ENCODE data around the gene BPIFB3.

BPIFB3 gene

GRCh38 chr20:33015700-33016580, 37.8 kb upstream of the BPIFB3 start:
- DNase-seq (ENCODE audit: low read depth) = no peak

DNA sequence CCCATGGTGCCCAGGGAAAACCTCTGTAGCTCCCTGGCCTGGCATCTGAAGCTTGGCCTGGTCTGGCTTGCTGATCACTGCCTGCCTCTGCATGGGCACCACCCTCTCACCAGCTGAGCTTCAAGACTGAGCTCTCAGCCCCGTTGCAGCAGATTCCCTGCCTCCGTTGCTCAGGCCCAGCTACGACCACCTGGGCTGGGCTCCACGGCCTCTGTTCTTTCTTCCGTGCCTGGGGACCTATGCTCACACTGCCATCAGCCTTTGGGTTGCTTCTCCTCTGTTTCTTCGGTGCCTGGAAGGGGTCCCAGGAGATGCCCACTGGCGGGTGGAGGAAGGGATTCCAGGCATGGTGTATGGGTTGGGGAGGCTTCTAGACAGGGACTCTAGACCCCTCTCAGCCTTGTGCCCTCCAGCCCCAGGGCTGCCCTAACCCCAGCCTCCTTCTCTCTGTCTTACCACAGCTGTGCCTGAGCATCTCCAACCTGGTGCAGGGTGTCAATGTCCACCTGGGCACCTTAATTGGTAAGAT, 37.1 kb upstream of the BPIFB3 start:
- no peak for DNase-seq (ENCODE audit: low read depth)

GRCh38 chr20:33017542-33017941, 36.2 kb upstream of the BPIFB3 start:
- DNase-seq (ENCODE audit: low read depth) = no peak

GRCh38 chr20:33018169-33018931, 35.4 kb upstream of the BPIFB3 start:
- no peak for DNase-seq (ENCODE audit: low read depth)

DNA sequence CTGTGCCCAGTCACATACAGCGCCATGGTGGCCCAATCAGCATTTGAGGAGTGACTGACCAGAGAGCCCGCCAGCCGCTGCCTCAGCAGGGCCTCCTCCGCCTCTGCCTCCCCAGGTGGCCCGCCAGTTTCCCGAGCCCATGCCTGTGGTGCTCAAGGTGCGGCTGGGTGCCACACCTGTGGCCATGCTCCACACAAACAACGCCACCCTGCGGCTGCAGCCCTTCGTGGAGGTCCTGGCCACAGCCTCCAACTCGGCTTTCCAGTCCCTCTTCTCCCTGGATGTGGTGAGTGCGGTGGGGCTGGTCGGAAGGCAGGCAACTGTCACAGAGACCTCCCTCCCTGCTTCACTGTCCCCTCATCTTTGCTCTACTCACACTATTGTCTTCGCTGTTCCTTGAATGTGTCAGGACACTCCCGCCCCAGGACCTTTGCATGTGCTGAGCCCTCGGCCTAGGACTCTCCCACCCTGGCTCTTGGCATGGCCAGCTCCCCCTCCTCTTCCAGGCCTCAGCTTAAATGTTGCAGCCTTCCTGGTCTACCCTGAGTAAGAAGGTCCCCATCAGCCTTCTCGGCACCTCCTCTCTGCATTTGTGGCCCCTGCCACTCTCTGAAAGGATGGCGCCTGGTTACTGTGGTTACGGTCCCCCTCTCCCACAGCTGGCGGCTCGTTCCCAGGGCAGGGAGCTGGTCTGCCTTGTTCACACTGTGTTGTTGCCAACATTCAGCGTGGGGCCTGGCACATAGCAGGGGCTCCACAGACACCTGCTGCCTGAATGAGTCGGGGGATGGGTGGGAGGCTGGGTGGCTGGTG, 34.0 kb upstream of the BPIFB3 start:
- no peak for DNase-seq (ENCODE audit: low read depth)

GRCh38 chr20:33020278-33021161, 33.2 kb upstream of the BPIFB3 start:
- no peak for DNase-seq (ENCODE audit: low read depth)

- DNase-seq (ENCODE audit: low read depth) = no peak
These were observed 31.8 kb upstream of the BPIFB3 start for GRCh38 chr20:33021879-33022278.

- no peak for DNase-seq (ENCODE audit: low read depth)
These were observed 31.4 kb upstream of the BPIFB3 start for GRCh38 chr20:33022289-33022688.

GRCh38 chr20:33022694-33023438, 30.8 kb upstream of the BPIFB3 start:
- no peak for DNase-seq (ENCODE audit: low read depth)

DNA sequence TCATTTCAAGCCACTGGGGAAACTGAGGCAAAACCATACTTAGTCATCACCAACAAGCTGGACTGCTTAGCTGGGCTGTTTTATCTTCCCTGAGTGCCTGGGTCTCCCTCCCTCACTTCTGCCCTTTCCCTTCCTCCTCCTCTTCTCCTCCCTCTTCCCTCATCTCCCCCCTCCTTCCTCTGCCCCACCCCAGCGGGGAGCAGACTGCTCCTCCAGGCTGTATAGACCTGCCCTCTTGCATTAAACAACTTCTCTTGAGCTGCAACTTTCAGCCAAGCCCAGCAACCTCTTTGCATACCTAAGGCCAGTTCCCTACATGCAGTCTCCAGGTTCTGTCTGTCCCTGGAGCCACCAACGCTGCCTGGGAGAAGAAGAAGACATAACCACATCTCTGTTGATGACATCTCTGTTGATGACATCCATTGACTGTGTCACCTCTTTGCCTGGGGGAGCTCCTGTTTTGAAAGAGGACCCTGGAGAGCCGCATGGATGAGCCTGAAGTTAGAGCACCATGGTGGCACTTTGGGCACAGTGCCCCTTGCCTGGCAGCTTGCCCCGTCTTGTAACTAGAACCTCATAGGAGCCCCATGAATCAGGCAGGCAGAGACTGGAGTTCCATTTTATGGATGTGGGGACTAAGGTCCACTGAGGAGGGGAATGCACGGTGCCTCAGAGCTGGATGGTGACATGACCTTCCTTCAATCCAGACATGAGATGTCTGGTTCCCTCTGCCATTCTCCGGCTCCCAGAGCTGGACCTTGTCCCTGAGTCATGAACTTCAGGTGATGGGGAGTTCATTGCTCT, 30.1 kb upstream of the BPIFB3 start:
- no peak for DNase-seq (ENCODE audit: low read depth)

GRCh38 chr20:33024243-33024560, 29.5 kb upstream of the BPIFB3 start:
- no peak for DNase-seq (ENCODE audit: low read depth)

DNA sequence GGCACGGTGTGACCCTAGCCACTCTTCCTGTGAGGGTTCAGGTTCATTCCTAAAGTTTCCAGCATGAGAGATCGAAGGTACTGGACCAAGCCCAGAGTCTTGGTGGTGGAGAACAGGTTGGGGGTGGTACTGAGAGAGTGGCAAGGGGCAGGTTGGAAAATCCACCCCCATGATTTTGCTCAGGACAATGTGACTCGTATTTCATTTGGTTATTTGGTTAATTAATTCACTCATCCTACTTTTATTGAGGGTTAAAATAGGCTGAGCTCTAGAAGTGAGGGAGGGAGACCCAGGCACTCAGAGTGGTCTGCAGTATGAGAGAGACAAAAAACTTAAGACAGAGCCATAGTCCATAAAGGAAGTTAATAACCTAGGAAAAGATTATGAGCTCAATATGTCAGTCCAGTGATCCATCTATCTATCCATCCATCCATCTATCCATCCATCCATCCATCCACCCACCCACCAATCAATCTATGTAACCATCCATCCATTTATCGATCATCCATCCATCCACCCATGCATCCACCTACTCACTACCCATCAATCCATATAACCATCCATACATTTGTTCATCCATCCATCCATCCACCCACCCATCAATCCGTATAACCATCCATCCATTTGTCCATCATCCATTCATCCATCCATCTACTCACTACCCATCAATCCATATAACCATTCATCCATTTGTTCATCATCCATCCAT, 28.9 kb upstream of the BPIFB3 start:
- DNase-seq (ENCODE audit: low read depth) = no peak

DNA sequence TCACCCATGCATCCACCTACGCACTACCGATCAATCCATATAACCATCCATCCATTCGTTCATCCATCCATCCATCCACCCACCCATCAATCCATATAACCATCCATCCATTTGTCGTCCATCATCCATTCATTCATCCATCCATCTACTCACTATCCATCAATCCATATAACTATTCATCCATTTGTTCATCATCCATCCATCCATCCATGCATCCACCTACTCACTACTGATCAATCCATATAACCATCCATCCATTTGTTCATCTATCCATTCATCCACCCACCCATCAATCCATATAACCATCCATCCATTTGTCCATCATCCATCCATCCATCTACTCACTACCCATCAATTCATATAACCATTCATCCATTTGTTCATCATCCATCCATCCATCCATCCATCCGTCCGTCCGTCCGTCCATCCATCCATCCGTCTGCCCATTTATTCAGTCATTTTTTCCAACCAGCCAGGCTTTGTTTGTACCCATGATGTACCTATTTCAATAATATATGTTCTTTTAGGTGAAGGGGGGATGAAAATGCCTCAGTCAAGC, 28.3 kb upstream of the BPIFB3 start:
- no peak for DNase-seq (ENCODE audit: low read depth)

DNA sequence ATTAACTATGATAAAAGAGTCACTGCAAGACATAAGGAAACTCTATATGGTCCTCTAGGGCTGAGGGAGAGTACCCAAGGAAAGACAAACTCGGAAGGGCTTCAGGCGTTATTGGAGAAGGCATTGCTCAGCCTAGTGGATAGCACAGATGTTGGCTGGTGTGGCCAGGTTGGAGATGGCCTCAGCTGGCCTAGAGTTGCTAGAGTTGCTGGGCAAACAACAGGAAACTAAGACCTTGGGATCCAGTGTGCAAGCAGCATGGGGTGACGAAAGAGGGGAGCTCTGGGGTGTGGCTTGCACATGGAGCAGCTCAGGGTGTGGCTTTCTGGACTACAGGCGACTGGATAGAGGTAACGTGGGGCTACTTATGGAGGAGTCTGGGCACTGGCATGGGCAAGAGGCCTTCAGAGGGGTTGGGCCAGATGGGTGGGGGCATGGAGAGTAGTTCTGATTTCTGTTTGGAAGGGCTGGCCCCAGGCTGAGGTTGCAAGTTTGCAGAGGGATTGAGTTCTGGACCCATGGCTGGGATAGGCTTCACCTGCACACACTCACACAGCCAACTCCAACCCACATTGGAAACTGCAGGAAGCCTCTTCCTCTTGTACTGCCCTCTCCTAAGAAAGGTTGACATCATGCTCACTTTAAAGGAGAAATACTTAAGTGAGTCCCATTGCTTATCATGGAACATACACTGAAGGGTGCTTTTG, 27.5 kb upstream of the BPIFB3 start:
- DNase-seq (ENCODE audit: low read depth) = no peak

DNA sequence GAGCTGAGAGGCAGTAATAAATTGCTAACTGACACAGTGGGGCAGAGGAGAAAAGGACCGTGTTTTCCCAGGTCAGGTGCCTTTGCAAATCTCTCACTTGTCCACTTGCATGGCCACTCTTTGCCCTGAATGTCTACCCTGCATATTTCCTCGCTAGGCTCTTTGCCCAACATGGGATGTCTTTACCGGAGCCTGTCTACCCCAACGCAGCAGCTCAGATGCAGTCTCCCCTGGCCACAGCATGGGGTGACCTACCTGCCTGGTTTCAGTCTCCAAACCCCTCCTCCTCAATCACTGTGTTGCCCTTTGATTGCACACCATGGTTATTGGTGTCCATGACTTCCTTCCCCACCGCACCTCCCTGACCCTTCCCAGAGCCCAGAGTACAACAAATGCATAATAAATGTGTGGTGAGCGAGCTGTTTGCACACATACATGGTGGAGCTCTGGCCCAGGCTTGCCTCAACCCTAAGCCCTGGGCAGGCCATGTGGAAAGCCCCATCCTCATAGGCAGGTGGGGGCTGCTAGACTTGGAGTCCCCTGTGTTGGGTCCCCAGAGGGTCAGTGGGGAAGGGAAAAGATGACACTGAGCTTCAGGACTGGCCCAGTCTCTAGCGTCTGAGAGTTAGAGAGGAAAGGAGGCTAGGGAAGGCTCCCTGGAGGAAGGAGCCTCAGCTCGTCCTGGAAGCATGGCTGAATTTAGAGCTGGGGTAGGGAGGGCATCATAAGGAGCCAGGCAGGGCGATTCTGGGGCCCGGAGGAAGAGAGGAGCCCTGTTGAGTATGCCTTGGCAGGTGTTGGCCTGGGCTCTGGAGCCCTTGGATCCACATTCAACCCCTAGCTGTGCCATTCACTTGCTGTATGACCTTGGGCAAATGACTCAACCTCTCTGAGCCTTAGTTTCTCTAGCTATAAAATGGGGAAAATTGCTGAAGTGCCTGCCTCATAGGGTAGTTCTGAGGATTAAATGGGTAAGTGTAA, 26.6 kb upstream of the BPIFB3 start:
- no peak for DNase-seq (ENCODE audit: low read depth)

DNA sequence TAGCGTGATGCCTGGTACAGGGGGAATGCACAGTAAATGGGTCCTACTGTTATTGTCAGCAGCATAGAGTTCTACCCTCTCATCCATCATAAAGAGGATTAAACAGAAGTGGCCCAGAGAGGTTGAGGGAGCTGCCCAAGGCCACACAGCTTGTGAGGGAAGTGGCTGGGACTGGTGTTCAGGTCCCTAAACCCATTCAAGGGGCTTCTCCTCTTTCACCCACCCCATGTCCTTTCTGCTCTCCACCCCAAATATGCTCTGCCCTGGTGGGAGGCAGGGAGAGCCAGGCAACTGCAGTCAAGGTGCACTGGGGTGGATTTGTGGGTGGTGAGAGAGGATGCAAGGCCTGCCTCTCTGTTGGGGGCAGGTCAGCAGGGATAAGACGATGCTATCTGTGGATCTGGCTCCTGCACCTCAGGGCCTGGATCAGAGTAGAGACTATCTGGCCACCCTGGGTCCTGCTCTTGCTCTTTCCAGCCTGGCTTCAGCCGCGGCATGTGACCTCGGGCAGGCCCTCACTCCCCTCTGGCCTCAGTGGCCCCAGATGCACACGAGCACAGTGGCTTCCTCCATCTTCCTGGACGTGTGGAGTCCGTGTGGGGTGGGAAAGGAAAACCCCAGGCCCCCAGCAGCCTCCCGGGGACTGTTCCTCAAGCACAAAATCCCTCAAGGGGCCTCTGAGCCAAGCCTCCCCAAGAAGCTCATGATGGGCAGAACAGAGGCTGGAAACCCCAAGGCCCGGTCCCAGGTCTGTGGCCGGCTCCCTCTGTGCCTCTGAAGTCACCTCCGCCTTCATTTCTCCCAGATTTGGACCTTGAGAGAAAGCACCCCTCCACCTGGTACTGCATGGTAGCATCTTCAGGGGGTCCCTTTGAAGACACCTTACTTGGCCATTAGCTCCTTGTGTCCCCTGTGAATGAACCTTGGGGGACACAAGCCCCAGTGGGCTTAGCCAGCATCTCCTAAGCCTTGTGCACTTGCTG, 25.6 kb upstream of the BPIFB3 start:
- no peak for DNase-seq (ENCODE audit: low read depth)
